Astrocyte of the spinal cord (primary cell): Measurements from ENCODE around the gene MIA3.

Source experiments
- DNase-seq: peaks from one replicate; pipeline ENCODE4 v3.0.0; 2011; ENCODE audit warnings: low read depth, low spot score
- H3K4me3 ChIP-seq: 2 replicates; pipeline ENCODE4 v1.5.1; 2011; ENCODE audit warnings: low read depth, mild to moderate bottlenecking, low read length, moderate library complexity
- in situ Hi-C: cut with HindIII; loops from 2 replicates; pipeline ENCODE4 v1.10.0; 2017; ENCODE audit warnings: low sequenced_read_pairs
- TF ChIP-seq, protein P1 (sequence below): IDR thresholded peaks from 2 replicates; pipeline ENCODE4 v1.5.1; 2012; ENCODE audit warnings: low read depth, mild to moderate bottlenecking, low read length, inconsistent platforms

The MIA3 gene

DNA sequence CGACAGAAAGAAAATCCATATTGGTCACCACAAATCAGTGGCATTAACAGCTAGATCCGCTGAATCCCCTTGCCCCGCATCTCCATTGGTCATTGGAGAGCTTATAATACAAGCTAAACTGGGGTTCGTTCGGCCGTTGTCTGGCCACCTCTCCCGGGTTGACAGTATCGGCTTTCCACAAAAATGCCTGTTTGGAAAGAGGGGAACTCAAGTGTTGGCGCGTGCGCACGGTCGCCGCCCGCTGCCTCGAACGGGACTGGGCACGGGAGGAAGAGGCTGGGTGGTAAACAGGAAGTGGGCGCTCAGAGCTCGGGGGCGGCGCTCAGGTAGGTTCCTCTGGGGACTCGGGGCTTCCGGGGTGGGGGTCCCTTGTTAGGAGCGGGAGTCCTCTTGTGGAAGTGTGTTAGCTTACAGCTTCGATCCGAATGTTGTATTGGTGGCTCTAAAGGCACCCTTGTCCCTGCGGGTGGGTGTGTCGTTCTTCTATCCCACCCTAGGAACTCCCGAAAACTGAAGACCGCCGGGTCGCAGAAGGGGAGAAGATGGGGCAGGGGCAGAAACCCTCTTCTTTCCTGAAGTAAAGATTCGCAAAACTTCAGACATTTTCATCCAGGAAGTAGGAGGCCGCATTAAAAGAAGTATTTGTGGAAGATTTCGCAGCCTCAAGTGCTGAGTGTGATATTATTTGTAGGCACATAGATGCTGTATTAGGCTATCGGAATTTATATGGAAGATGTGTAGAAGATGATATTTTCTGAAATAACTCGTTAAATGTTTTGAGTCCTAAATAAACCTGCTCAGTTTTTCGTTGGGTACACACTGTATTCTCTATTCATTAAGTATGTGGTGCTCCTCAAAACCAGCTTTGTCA is 95.4 kb downstream of the MIA3 start:
- peak; percentile 96 for DNase-seq
- peak overlapping the region; percentile 64 for H3K4me3 ChIP-seq
- TF ChIP-seq, protein P1, sequence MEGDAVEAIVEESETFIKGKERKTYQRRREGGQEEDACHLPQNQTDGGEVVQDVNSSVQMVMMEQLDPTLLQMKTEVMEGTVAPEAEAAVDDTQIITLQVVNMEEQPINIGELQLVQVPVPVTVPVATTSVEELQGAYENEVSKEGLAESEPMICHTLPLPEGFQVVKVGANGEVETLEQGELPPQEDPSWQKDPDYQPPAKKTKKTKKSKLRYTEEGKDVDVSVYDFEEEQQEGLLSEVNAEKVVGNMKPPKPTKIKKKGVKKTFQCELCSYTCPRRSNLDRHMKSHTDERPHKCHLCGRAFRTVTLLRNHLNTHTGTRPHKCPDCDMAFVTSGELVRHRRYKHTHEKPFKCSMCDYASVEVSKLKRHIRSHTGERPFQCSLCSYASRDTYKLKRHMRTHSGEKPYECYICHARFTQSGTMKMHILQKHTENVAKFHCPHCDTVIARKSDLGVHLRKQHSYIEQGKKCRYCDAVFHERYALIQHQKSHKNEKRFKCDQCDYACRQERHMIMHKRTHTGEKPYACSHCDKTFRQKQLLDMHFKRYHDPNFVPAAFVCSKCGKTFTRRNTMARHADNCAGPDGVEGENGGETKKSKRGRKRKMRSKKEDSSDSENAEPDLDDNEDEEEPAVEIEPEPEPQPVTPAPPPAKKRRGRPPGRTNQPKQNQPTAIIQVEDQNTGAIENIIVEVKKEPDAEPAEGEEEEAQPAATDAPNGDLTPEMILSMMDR = no peak
- in situ Hi-C loops = no loop called here

DNA sequence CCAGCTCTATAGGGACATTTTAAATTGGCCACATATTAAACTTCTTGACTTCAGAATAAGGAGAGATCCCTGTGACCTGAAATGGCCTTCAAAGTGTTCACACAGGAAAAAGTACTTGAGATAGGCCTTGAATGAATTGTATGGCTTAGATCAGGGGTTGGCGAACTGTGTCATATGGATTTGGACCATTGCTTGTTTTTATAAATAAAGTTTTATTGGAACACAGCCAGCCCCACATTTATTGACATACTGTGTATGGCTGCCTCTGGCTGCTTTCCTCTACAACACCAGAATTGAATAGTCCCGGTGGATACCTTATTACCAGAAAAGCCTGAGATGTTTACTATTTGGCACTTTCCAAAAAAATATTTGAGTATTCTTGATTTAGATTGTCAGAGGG is 98.5 kb downstream of the MIA3 start:
- in situ Hi-C loops = no loop called here
- no peak for DNase-seq
- TF ChIP-seq, protein P1 = no peak
- no peak overlapping the region for H3K4me3 ChIP-seq
